Osteocyte (in vitro differentiated cells): ENCODE results near the gene C6orf89. TPM values are rescaled to one million over a fixed set of nuclear protein-coding genes. Genes with fewer than 3 reads are reported as not detected.

ENCODE experiments used
- DNase-seq: peaks from one replicate; pipeline ENCODE4 v3.0.0; 2021; ENCODE audit warnings: mixed read lengths; ENCODE audit not compliant: unreplicated experiment; ENCODE audit errors: extremely low spot score
- H3K27ac Mint-ChIP-seq: one replicate; pipeline ENCODE4 v1.8.0; 2021; ENCODE audit warnings: mild to moderate bottlenecking, mixed read lengths; ENCODE audit not compliant: unreplicated experiment
- H3K27me3 Mint-ChIP-seq: one replicate; pipeline ENCODE4 v1.8.0; 2021; ENCODE audit warnings: mixed read lengths; ENCODE audit not compliant: unreplicated experiment
- H3K36me3 Mint-ChIP-seq: one replicate; pipeline ENCODE4 v1.8.0; 2021; ENCODE audit warnings: mixed read lengths; ENCODE audit not compliant: unreplicated experiment
- H3K4me1 Mint-ChIP-seq: one replicate; pipeline ENCODE4 v1.8.0; 2021; ENCODE audit warnings: mixed read lengths; ENCODE audit not compliant: unreplicated experiment
- H3K4me3 Mint-ChIP-seq: one replicate; pipeline ENCODE4 v1.8.0; 2021; ENCODE audit warnings: mild to moderate bottlenecking, moderate library complexity, mixed read lengths; ENCODE audit not compliant: unreplicated experiment
- H3K9me3 Mint-ChIP-seq: one replicate; pipeline ENCODE4 v1.8.0; 2021; ENCODE audit warnings: mixed read lengths; ENCODE audit not compliant: unreplicated experiment
- total RNA-seq: library from RNA; stranded (reverse); gene quantifications from 2 replicates; pipeline ENCODE4 v1.2.1, GENCODE V29; 2021
- TF ChIP-seq, protein P1 (sequence below): fragments of 200-600 bp; sonication (generic); IDR thresholded peaks from 2 replicates; pipeline ENCODE4 v1.5.0; 2021; ENCODE audit warnings: antibody characterized with exemption, mild to moderate bottlenecking, moderate library complexity

C6orf89 gene
- total RNA-seq, 1 donor from 2014 or later, result 71.2 TPM

DNA sequence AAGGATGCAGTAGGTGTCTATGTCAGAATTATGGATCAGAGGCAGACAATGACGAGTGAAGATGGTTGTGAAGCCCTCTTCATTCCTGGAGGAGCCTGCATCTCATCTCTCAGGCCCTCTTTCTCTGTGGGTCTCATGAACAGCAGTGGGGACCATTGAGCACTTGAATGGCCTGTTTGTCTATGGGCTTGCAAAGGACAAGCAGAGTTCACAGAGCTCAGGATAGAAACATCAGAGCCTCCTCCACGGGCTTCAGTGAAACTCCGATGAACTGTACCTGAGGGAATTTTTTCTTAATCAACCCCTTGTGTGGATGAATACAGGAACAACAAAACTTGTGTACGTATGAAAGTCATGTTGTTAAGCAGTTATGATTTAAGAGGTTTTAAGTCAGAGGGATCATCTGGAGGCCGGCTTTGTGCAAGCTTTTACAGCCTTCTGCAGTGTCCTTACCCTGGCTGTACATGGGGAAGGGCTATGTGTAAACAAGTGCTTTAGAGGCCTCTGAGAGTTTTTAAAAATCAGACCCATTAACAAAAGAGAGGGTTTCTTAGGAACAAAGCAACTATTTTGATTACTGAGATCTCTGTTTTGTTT lies 39.1 kb downstream of the C6orf89 start:
- TF ChIP-seq, protein P1, sequence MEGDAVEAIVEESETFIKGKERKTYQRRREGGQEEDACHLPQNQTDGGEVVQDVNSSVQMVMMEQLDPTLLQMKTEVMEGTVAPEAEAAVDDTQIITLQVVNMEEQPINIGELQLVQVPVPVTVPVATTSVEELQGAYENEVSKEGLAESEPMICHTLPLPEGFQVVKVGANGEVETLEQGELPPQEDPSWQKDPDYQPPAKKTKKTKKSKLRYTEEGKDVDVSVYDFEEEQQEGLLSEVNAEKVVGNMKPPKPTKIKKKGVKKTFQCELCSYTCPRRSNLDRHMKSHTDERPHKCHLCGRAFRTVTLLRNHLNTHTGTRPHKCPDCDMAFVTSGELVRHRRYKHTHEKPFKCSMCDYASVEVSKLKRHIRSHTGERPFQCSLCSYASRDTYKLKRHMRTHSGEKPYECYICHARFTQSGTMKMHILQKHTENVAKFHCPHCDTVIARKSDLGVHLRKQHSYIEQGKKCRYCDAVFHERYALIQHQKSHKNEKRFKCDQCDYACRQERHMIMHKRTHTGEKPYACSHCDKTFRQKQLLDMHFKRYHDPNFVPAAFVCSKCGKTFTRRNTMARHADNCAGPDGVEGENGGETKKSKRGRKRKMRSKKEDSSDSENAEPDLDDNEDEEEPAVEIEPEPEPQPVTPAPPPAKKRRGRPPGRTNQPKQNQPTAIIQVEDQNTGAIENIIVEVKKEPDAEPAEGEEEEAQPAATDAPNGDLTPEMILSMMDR, result no peak
- no peak for DNase-seq
- Mint-ChIP-seq H3K4me1 (peaks cover 54% of the 10 kb centered on the region), H3K27me3 (no peaks in the 10 kb centered on the region), H3K27ac (peak overlapping the region; percentile 32), H3K9me3 (no peaks in the 10 kb centered on the region), H3K4me3 (no peak overlapping the region), H3K36me3 (peaks cover 20% of the 10 kb centered on the region)

DNA sequence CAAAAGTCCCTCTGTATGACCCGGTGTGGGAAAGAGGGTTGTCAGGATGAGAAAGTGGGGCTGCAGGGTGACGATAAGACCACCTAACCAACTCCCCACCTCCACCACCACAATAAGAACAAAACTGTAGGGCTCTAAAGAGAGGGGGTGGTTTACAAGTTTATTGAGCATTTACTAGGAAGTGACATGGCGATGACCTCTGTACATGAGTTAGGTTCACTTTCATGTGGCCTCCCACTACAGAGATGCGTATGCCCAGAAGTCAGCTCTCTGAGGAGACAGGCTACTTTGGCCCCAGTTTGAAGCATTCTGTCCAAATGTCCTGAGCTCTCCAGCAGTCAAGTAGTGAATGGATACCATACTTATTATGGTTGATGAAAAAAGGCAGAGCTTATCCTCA lies 40.1 kb downstream of the C6orf89 start:
- H3K27ac Mint-ChIP-seq, result peak overlapping the region; percentile 90
- no peaks in the 10 kb centered on the region for H3K9me3 Mint-ChIP-seq
- DNase-seq, result no peak
- TF ChIP-seq, protein P1, result no peak
- peaks cover 17% of the 10 kb centered on the region for H3K36me3 Mint-ChIP-seq
- peaks cover 63% of the 10 kb centered on the region for H3K4me1 Mint-ChIP-seq
- H3K4me3 Mint-ChIP-seq, result peak overlapping the region; percentile 6
- no peaks in the 10 kb centered on the region for H3K27me3 Mint-ChIP-seq

DNA sequence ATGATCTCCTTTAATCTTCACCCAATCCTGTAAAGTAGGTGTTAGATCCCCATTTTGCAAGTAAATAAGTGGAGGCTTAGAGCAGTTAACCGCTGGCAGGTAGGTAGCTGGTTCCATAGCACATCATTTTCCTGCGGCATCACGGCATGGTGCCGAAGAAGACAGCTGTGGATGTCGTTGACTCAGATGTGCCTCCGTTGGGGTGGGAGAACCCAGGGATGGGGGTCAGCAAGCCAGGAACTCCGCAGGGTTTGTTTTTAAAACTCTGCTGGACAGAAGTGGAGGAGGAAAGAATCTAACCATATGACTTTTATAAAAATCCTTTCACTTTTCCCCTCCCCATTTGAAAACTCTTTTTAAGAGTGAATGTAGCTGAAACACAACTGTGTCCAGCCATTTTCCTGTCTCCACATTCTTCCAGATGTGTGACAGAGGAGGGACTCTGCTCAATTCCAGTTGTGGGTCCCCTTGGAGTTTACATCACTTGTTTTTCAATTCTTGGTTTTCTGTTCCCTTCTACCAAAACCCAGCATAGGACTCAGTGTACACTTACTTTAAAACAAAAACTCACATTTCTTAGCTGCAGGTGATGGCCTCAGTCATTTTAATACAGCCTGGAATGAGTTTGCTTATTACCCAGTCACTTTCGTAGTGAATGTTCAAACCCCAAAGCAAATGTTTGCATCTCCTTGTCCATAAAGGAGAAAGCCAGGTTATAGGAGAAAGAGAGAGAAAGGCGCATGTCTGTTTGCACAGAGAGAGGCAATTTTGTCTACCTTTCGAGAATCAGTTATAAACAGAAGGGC lies 41.2 kb downstream of the C6orf89 start:
- Mint-ChIP-seq H3K4me3 (peak overlapping the region; percentile 40), H3K9me3 (no peaks in the 10 kb centered on the region), H3K4me1 (peaks cover 69% of the 10 kb centered on the region), H3K36me3 (peaks cover 15% of the 10 kb centered on the region), H3K27ac (peak overlapping the region; percentile 90), H3K27me3 (no peaks in the 10 kb centered on the region)
- no peak for DNase-seq
- TF ChIP-seq, protein P1, result no peak

DNA sequence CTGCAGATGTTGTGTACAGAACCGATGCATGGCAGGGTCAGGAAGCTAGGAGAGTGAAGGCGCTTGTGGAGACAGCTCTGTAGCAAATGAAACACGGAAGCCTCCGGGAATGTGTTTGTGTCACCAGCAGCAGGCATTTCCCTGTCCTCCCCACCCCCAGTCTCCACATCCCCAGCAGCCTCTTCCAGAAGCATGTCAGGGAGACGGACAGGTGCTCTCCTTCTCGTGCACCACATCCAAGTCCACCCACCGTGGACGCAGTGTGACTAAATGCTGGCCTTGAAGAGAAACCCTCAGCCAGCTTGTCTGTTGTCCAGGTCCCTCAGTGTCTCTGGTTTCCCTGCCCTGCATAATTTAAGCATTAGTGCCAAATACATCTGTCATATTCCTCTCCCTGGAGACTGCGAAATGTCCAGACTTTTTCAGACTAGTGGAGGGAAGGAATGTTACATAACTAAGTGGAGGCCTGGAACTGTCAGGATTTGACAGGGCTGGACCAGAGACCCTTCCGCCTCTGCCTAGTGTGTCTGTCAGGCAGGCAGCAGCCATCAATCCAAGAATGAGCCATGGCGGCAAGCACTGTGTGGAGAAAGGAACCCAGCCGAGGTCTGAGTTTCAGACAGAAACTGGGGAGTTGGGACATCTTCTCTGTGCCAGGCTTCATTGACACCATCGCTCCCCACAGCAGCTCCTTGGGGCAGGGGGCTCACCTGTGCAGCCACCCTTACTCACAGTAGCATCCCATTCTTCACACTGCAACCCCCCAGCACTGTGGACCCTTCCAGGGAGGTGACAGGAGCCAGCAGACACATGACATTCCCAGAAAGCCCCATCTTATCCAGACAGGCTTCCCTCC lies 42.2 kb downstream of the C6orf89 start:
- Mint-ChIP-seq H3K27me3 (no peaks in the 10 kb centered on the region), H3K27ac (peak overlapping the region; percentile 90)

More for the DNA sequence above, 42.2 kb downstream of the C6orf89 start:
- Mint-ChIP-seq H3K4me3 (no peak overlapping the region), H3K36me3 (peaks cover 13% of the 10 kb centered on the region), H3K9me3 (no peaks in the 10 kb centered on the region), H3K4me1 (peaks cover 77% of the 10 kb centered on the region)
- TF ChIP-seq, protein P1, result no peak
- no peak for DNase-seq
